Measurements from ENCODE around the gene DDX10. TPM values are rescaled to one million over a fixed set of nuclear protein-coding genes. Genes with fewer than 3 reads are reported as not detected.

The DDX10 gene
- total and polyA plus RNA-seq, 2 experiments from 2014 or later, result 32.4 to 37.8 TPM

DNA sequence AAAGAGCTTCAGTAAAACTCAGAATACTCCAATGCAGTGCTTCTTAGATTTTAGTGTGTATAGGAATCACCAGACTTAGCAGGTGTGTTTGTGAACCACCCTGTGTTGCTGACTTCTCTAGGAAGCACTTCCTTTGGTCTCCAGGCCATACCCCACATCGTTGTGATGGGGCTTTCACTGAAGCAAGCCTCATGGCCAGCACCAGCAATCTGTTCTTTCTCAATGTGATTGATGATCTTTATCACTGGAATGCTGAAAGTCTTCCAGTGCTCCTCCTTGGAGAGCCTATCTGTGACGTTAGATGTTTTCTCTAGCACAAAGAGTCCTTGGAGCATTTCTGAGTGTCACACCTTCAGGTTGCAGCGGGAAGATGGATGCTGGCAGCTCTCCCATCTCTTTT lies 280.5 kb downstream of the DDX10 start:
- H3K4me1 ChIP-seq (ENCODE audit: insufficient read depth), result no peaks in the 10 kb centered on the region
- Mint-ChIP-seq H3K36me3 (ENCODE audit: low read depth) (peaks cover 8% of the 10 kb centered on the region; the same call in 2 of the 3 replicates), H3K27ac (no peak overlapping the region), H3K27me3 (ENCODE audit: insufficient read depth, low read depth, poor library complexity) (no peaks in the 10 kb centered on the region), H3K4me3 (no peak overlapping the region), H3K4me1 (no peaks in the 10 kb centered on the region; the same call in 2 of the 3 replicates), H3K9me3 (peaks cover 2% of the 10 kb centered on the region; the same call in 2 of the 3 replicates)
- H3F3A ChIP-seq (replicated peaks; ENCODE audit: low read depth), result no peaks in the 10 kb centered on the region
- H3K27me3 ChIP-seq (ENCODE audit: insufficient read depth), result no peaks in the 10 kb centered on the region
- H3K27ac ChIP-seq (ENCODE audit: low read depth), result no peak overlapping the region
- no peaks in the 10 kb centered on the region for H3K79me2 ChIP-seq (replicated peaks; ENCODE audit: insufficient read depth)
- no peak overlapping the region for H2AFZ ChIP-seq
- no peaks in the 10 kb centered on the region for H3K36me3 ChIP-seq (ENCODE audit: insufficient read depth)
- ATAC-seq (no peak), DNase-seq (ENCODE audit: low spot score) (no peak)
- H3K4me3 ChIP-seq, result no peak overlapping the region
- no peaks in the 10 kb centered on the region for H4K20me1 ChIP-seq (replicated peaks; ENCODE audit: insufficient read depth)
- no peak overlapping the region for H3K4me2 ChIP-seq
- TF ChIP-seq POLR2AphosphoS5 (IDR thresholded peaks at IDR 0.05; ENCODE audit: low read depth) (no peak), ZNF462 (CRISPR knock-in tag; IDR thresholded peaks at IDR 0.05) (no peak), ZNF331 (CRISPR knock-in tag; IDR thresholded peaks at IDR 0.05; ENCODE audit: low read depth) (no peak), ZNF114 (CRISPR knock-in tag; IDR thresholded peaks at IDR 0.05) (no peak), EZH2phosphoT487 (IDR thresholded peaks at IDR 0.05; ENCODE audit: unreplicated experiment) (no peak)
- TF ChIP-seq, protein P1, sequence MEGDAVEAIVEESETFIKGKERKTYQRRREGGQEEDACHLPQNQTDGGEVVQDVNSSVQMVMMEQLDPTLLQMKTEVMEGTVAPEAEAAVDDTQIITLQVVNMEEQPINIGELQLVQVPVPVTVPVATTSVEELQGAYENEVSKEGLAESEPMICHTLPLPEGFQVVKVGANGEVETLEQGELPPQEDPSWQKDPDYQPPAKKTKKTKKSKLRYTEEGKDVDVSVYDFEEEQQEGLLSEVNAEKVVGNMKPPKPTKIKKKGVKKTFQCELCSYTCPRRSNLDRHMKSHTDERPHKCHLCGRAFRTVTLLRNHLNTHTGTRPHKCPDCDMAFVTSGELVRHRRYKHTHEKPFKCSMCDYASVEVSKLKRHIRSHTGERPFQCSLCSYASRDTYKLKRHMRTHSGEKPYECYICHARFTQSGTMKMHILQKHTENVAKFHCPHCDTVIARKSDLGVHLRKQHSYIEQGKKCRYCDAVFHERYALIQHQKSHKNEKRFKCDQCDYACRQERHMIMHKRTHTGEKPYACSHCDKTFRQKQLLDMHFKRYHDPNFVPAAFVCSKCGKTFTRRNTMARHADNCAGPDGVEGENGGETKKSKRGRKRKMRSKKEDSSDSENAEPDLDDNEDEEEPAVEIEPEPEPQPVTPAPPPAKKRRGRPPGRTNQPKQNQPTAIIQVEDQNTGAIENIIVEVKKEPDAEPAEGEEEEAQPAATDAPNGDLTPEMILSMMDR (conservative IDR thresholded peaks at IDR 0.05; ENCODE audit: low read depth in 2 of 2), result no peak
- TF ChIP-seq, protein P2, sequence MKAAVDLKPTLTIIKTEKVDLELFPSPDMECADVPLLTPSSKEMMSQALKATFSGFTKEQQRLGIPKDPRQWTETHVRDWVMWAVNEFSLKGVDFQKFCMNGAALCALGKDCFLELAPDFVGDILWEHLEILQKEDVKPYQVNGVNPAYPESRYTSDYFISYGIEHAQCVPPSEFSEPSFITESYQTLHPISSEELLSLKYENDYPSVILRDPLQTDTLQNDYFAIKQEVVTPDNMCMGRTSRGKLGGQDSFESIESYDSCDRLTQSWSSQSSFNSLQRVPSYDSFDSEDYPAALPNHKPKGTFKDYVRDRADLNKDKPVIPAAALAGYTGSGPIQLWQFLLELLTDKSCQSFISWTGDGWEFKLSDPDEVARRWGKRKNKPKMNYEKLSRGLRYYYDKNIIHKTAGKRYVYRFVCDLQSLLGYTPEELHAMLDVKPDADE (IDR thresholded peaks at IDR 0.05), result no peak
- TF ChIP-seq, protein P3, sequence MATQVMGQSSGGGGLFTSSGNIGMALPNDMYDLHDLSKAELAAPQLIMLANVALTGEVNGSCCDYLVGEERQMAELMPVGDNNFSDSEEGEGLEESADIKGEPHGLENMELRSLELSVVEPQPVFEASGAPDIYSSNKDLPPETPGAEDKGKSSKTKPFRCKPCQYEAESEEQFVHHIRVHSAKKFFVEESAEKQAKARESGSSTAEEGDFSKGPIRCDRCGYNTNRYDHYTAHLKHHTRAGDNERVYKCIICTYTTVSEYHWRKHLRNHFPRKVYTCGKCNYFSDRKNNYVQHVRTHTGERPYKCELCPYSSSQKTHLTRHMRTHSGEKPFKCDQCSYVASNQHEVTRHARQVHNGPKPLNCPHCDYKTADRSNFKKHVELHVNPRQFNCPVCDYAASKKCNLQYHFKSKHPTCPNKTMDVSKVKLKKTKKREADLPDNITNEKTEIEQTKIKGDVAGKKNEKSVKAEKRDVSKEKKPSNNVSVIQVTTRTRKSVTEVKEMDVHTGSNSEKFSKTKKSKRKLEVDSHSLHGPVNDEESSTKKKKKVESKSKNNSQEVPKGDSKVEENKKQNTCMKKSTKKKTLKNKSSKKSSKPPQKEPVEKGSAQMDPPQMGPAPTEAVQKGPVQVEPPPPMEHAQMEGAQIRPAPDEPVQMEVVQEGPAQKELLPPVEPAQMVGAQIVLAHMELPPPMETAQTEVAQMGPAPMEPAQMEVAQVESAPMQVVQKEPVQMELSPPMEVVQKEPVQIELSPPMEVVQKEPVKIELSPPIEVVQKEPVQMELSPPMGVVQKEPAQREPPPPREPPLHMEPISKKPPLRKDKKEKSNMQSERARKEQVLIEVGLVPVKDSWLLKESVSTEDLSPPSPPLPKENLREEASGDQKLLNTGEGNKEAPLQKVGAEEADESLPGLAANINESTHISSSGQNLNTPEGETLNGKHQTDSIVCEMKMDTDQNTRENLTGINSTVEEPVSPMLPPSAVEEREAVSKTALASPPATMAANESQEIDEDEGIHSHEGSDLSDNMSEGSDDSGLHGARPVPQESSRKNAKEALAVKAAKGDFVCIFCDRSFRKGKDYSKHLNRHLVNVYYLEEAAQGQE (IDR thresholded peaks at IDR 0.05; ENCODE audit: unreplicated experiment), result no peak
- H3K9me2 ChIP-seq (ENCODE audit: insufficient read depth), result peaks cover 4% of the 10 kb centered on the region; the same call in 1 of the 2 replicates
